Measurements from ENCODE around the gene TSPAN12.

Gene TSPAN12

GRCh38 chr7:120738816-120739215 lies 119.1 kb downstream of the TSPAN12 start:
- Histone ChIP-seq H3K27ac (ENCODE audit: extremely low read depth, low read depth, low read length) (no peak overlapping the region), H3K4me3 (ENCODE audit: low read depth, low read length) (no peak overlapping the region), H3K4me1 (ENCODE audit: control insufficient read depth, insufficient read depth, low read length) (no peaks in the 10 kb centered on the region), H3K9me3 (ENCODE audit: control insufficient read depth, insufficient read depth, low read depth, low read length) (no peaks in the 10 kb centered on the region), H3K36me3 (ENCODE audit: control insufficient read depth in 2 of 2, insufficient read depth in 1 of 2, low read length in 2 of 2) (no peaks in the 10 kb centered on the region)
- TF ChIP-seq SCRT2 (tag by site-specific recombination; IDR thresholded peaks at IDR 0.05) (no peak), ZNF354C (tag by site-specific recombination; IDR thresholded peaks at IDR 0.05; ENCODE audit: borderline replicate concordance, low read depth) (no peak), KLF9 (tag by site-specific recombination; IDR thresholded peaks at IDR 0.05; ENCODE audit: low read depth) (no peak), ZNF248 (tag by site-specific recombination; IDR thresholded peaks at IDR 0.05) (no peak), ZNF501 (tag by site-specific recombination; IDR thresholded peaks at IDR 0.05) (no peak)
- ChIA-PET CTCF (interaction anchor here (0.6 kb wide), 1 partner anchor 9 kb away, joined by 3 read pairs; no protein-coding TSS in a partner anchor), POLR2A (no interaction called here)

All from HEK293 (cell line).